Lower leg skin (tissue), 3 donors: ENCODE data around the gene COL25A1.

ENCODE experiments used
- CTCF ChIP-seq, 3 donors: fragments of 450-650 bp; IDR thresholded peaks; one replicate each; pipeline ENCODE4 v1.5.1; 2016; ENCODE audit warnings: antibody characterized with exemption in 3 of 3, mild to moderate bottlenecking in 3 of 3, moderate library complexity in 2 of 3
- POLR2A ChIP-seq, 2 donors: fragments of 450-650 bp; IDR thresholded peaks; one replicate each; pipeline ENCODE4 v1.6.1; 2016 to 2017; ENCODE audit warnings: antibody characterized with exemption in 2 of 2, mild to moderate bottlenecking in 1 of 2, moderate library complexity in 1 of 2

GRCh38 chr4:108906006-108906405 lies 396.5 kb downstream of the COL25A1 start:
- TF ChIP-seq POLR2A (IDR thresholded peaks at IDR 0.05) (no peak), CTCF (IDR thresholded peaks at IDR 0.05) (no peak)
